Heart left ventricle (tissue), 16 donors: Measurements from ENCODE around the gene MED12. TPM values are rescaled to one million over a fixed set of nuclear protein-coding genes. Genes with fewer than 3 reads are reported as not detected.

Experiments used
- ATAC-seq, 4 donors: fragments of 200-7000 bp; cut with Tn5 transposase; one replicate each; pipeline ENCODE4 v1.9.1; 2020 to 2022; ENCODE audit warnings: moderate library complexity in 4 of 4, mild to moderate bottlenecking in 3 of 4, moderate number of reproducible peaks in 1 of 4
- DNase-seq, 5 donors: peaks; one replicate each; pipeline ENCODE4 v3.0.0-alpha.2; 2020
- H3K27ac ChIP-seq, 12 donors: fragments of 200-600 bp; sonication (generic) in 4 of 12; one replicate each; pipeline versions ENCODE4 v1.5.0 to v1.8.0; 2016 to 2022; ENCODE audit warnings: mild to moderate bottlenecking in 2 of 12
- H3K27me3 ChIP-seq, 9 donors: fragments of 200-600 bp; sonication (generic) in 2 of 9; one replicate each; pipeline versions ENCODE4 v1.5.1 to v1.8.0; 2016 to 2022; ENCODE audit warnings: mild to moderate bottlenecking in 3 of 9
- H3K36me3 ChIP-seq, 9 donors: fragments of 200-600 bp; sonication (generic) in 2 of 9; one replicate each; pipeline versions ENCODE4 v1.5.0 to v1.8.0; 2018 to 2022; ENCODE audit warnings: mild to moderate bottlenecking in 2 of 9
- H3K4me1 ChIP-seq, 12 donors: fragments of 200-600 bp; sonication (generic) in 4 of 12; one replicate each; pipeline versions ENCODE4 v1.5.0 to v1.8.0; 2016 to 2022; ENCODE audit warnings: mild to moderate bottlenecking in 3 of 12
- H3K4me3 ChIP-seq, 12 donors: fragments of 200-600 bp; sonication (generic) in 4 of 12; one replicate each; pipeline versions ENCODE4 v1.5.0 to v1.8.0; 2017 to 2022; ENCODE audit warnings: mild to moderate bottlenecking in 9 of 12, moderate library complexity in 4 of 12
- H3K9me3 ChIP-seq, 12 donors: fragments of 200-600 bp; sonication (generic) in 4 of 12; one replicate each; pipeline versions ENCODE4 v1.5.0 to v1.8.0; 2016 to 2022; ENCODE audit warnings: mild to moderate bottlenecking in 1 of 12
- CTCF ChIP-seq, 12 donors: fragments of 200-600 bp; sonication (generic) in 4 of 12; IDR thresholded peaks; one replicate each; pipeline versions ENCODE4 v1.5.0 to v1.8.0; 2018 to 2022; ENCODE audit warnings: antibody characterized with exemption in 12 of 12, mild to moderate bottlenecking in 5 of 12
- POLR2A ChIP-seq, 2 donors: fragments of 450-650 bp; IDR thresholded peaks; one replicate each; pipeline ENCODE4 v1.6.1; 2017; ENCODE audit warnings: antibody characterized with exemption in 2 of 2, mild to moderate bottlenecking in 2 of 2, moderate library complexity in 2 of 2
- WGBS, 4 donors: extraction: QIAGEN DNeasy Blood & Tissue Kit in 2 of 4; methylation state at CpG; one replicate each; pipeline versions ENCODE4 v1.1.5 to v1.1.7; 2013 to 2018; 5-methylcytosine and 5-hydroxymethylcytosine counted together
- intact Hi-C, 10 donors: fragments of 100-400 bp; cut with DNase I; formaldehyde crosslinking; loops; one replicate each; pipeline versions ENCODE4 v1.11.1 to v1.14.2; 2022
- polyA plus RNA-seq, 2 donors: library from polyadenylated mRNA; stranded (reverse); fragments of 200-250 nt; gene quantifications; one replicate each; pipeline ENCODE4 v1.2.3, GENCODE V29; 2013
- total RNA-seq, 9 donors: library from RNA; depleted of rRNA in 2 of 9; stranded (reverse); fragments of >200 nt in 2 of 9; fragmentation: NEBNext Ultra II Directional in 3 of 9; extraction: Animal tissue kit (Norgen Biotek cat#: 25700) in 3 of 9; gene quantifications; one replicate each; pipeline versions ENCODE4 v1.1.0 to v1.2.4, GENCODE V29; 2016 to 2023
- donor health status: ischemic (EF 13 %, LVEDD 7.1; RV severe dilation, severe dysfunction).
- donor health status: healthy with polysubstance abuse.
- donor health status: DM: no; HTN: yes; CAD: no.
- donor health status: DM: no; HTN: no; CAD: no.
- donor health status: ischemic (EF 25% LVEDD 6.9; RV normal size, moderate dysfunction).
- donor health status: ischemic (EF 25% LVEDD 5.7; RV mildly dilated, moderate dysfunction).
- donor health status: healthy.
- donor health status: DM: yes; HTN: yes; CAD: no.
- donor health status: ischemic (EF 35%, LVEDD 5.7; RV mildly dilated, moderate dysfunction).
- donor health status: nonischemic (EF 11% LVEDD 7.7; RV severe dilation, severe dysfunction).
- donor health status: DM: yes; HTN: yes; CAD: no.
- donor health status: PGD.
- donor health status: ischemic (EF 29% LVEDD 5.4; RV normal size, mild dysfunction).
- donor health status: nonischemic (EF 23%, LVEDD 6.1; RV moderate dilation, normal function).

Gene MED12
- total and polyA plus RNA-seq, 11 donors, result 6.2 to 37.4 (median 25.3) TPM

GRCh38 chrX:71098302-71098701 is 20.1 kb upstream of the MED12 start:
- no peak overlapping the region for H3K27ac ChIP-seq
- no peaks in the 10 kb centered on the region for H3K9me3 ChIP-seq
- ATAC-seq, result peak in 1 of 4 donors; percentile 33
- 27 to 34% (median 30%) methylated on average over 2 of the region's 2 CpGs for WGBS, 4 donors
- no peaks in the 10 kb centered on the region for H3K36me3 ChIP-seq
- H3K4me3 ChIP-seq, result no peak overlapping the region
- intact Hi-C loops, result loop anchor here in 6 of 10 donors (1.0 to 5.0 kb wide), 4 partner anchors 31 to 84 kb away; no protein-coding TSS in a partner anchor
- peaks cover 0 to 6% (median 0%) of the 10 kb centered on the region in 9 donors for H3K27me3 ChIP-seq
- TF ChIP-seq CTCF (IDR thresholded peaks at IDR 0.05), result peak; percentile 23 to 62 (median 44)
- TF ChIP-seq POLR2A (IDR thresholded peaks at IDR 0.05), result no peak
- H3K4me1 ChIP-seq, result peaks cover 0 to 19% (median 5%) of the 10 kb centered on the region in 12 donors
- DNase-seq, result peak; percentile 51 to 58 (median 54)

GRCh38 chrX:71098951-71099506 is 19.4 kb upstream of the MED12 start:
- Histone ChIP-seq H3K9me3 (no peaks in the 10 kb centered on the region), H3K27ac (no peak overlapping the region), H3K27me3 (peaks cover 0 to 6% (median 0%) of the 10 kb centered on the region in 9 donors), H3K4me1 (peaks cover 0 to 26% (median 6%) of the 10 kb centered on the region in 12 donors), H3K36me3 (no peaks in the 10 kb centered on the region), H3K4me3 (no peak overlapping the region)
- intact Hi-C loops, result loop anchor here in 6 of 10 donors (1.0 to 5.0 kb wide), 4 partner anchors 30 to 83 kb away; no protein-coding TSS in a partner anchor
- DNase-seq (no peak), ATAC-seq (no peak)
- WGBS, 4 donors, result 67 to 72% (median 68%) methylated on average over 5 of the region's 5 CpGs
- TF ChIP-seq POLR2A (IDR thresholded peaks at IDR 0.05) (no peak), CTCF (IDR thresholded peaks at IDR 0.05) (no peak)

- Histone ChIP-seq H3K27me3 (peaks cover 0 to 4% (median 0%) of the 10 kb centered on the region in 9 donors), H3K9me3 (no peaks in the 10 kb centered on the region), H3K4me1 (peaks cover 0 to 30% (median 6%) of the 10 kb centered on the region in 12 donors), H3K27ac (no peak overlapping the region), H3K4me3 (no peak overlapping the region), H3K36me3 (no peaks in the 10 kb centered on the region)
- ATAC-seq (no peak), DNase-seq (no peak)
- 62 to 95% (median 84%) methylated on average over 4 of the region's 4 CpGs for WGBS, 4 donors
- TF ChIP-seq CTCF (IDR thresholded peaks at IDR 0.05) (no peak), POLR2A (IDR thresholded peaks at IDR 0.05) (no peak)
- intact Hi-C loops, result loop anchor here in 5 of 10 donors (5.0 kb wide), 3 partner anchors 33 to 83 kb away; no protein-coding TSS in a partner anchor
Measured at GRCh38 chrX:71099736-71100135, 18.7 kb upstream of the MED12 start.

- ATAC-seq, result no peak
- Histone ChIP-seq H3K9me3 (no peaks in the 10 kb centered on the region), H3K4me3 (no peak overlapping the region), H3K27ac (no peak overlapping the region), H3K36me3 (no peaks in the 10 kb centered on the region), H3K27me3 (peaks cover 0 to 4% (median 0%) of the 10 kb centered on the region in 9 donors), H3K4me1 (peaks cover 0 to 30% (median 5%) of the 10 kb centered on the region in 12 donors)
- TF ChIP-seq POLR2A (IDR thresholded peaks at IDR 0.05) (no peak), CTCF (IDR thresholded peaks at IDR 0.05) (no peak)
- intact Hi-C loops, result no loop called here
- 68 to 84% (median 76%) methylated on average over 29 to 31 of the region's 31 CpGs for WGBS, 4 donors
- no peak for DNase-seq
Measured at GRCh38 chrX:71100581-71101505, 17.6 kb upstream of the MED12 start.
